Mesendoderm (in vitro differentiated cells): ENCODE data around the gene RPP21. TPM values are rescaled to one million over a fixed set of nuclear protein-coding genes. Genes with fewer than 3 reads are reported as not detected.

Experiments used
- DNase-seq: peaks from one replicate; pipeline ENCODE4 v3.0.0; 2013
- H2AK5ac ChIP-seq: 2 replicates; pipeline ENCODE4 v1.6.1; 2013; ENCODE audit warnings: low read length, inconsistent platforms
- H2BK120ac ChIP-seq: 2 replicates; pipeline ENCODE4 v1.6.1; 2013; ENCODE audit warnings: low read depth, mild to moderate bottlenecking, low read length, moderate library complexity, mixed read lengths
- H2BK15ac ChIP-seq: replicated peaks from 2 replicates; pipeline ENCODE4 v1.6.1; 2013; ENCODE audit warnings: low read depth, mild to moderate bottlenecking, moderate library complexity
- H2BK5ac ChIP-seq: 2 replicates; pipeline ENCODE4 v1.6.1; 2013; ENCODE audit warnings: low read length, inconsistent platforms
- H3K18ac ChIP-seq: 2 replicates; pipeline ENCODE4 v1.6.1; 2013; ENCODE audit warnings: mild to moderate bottlenecking, low read length, mixed read lengths
- H3K23ac ChIP-seq: one replicate; pipeline ENCODE4 v1.6.1; 2013; ENCODE audit warnings: low read length
- H3K27ac ChIP-seq: 2 replicates; pipeline ENCODE4 v1.5.1; 2013; ENCODE audit warnings: low read depth, mild to moderate bottlenecking, inconsistent platforms, low read length, moderate library complexity
- H3K27me3 ChIP-seq: 2 replicates; pipeline ENCODE4 v1.6.1; 2013; ENCODE audit warnings: low read length, control low read depth, mild to moderate bottlenecking, inconsistent platforms; ENCODE audit not compliant: insufficient read depth, poor library complexity
- H3K36me3 ChIP-seq: 2 replicates; pipeline ENCODE4 v1.6.1; 2013; ENCODE audit warnings: low read length, inconsistent platforms; ENCODE audit not compliant: control insufficient read depth, insufficient read depth
- H3K4ac ChIP-seq: one replicate; pipeline ENCODE4 v1.6.1; 2013; ENCODE audit warnings: low read depth, mild to moderate bottlenecking, low read length, moderate library complexity
- H3K4me1 ChIP-seq: 2 replicates; pipeline ENCODE4 v1.6.1; 2013; ENCODE audit warnings: low read depth, low read length, inconsistent platforms; ENCODE audit not compliant: control insufficient read depth
- H3K4me2 ChIP-seq: 2 replicates; pipeline ENCODE4 v1.6.1; 2013; ENCODE audit warnings: low read length
- H3K4me3 ChIP-seq: 2 replicates; pipeline ENCODE4 v1.5.1; 2013; ENCODE audit warnings: mild to moderate bottlenecking, low read length
- H3K56ac ChIP-seq: one replicate; pipeline ENCODE4 v1.6.1; 2013; ENCODE audit warnings: low read length
- H3K79me1 ChIP-seq: 2 replicates; pipeline ENCODE4 v1.6.1; 2013; ENCODE audit warnings: low read length, inconsistent platforms
- H3K79me2 ChIP-seq: 2 replicates; pipeline ENCODE4 v1.6.1; 2013; ENCODE audit warnings: mild to moderate bottlenecking, low read length; ENCODE audit not compliant: control insufficient read depth, insufficient read depth
- H3K9ac ChIP-seq: 2 replicates; pipeline ENCODE4 v1.6.1; 2013; ENCODE audit warnings: low read length, inconsistent platforms
- H4K5ac ChIP-seq: one replicate; pipeline ENCODE4 v1.6.1; 2013; ENCODE audit warnings: low read length
- H4K8ac ChIP-seq: one replicate; pipeline ENCODE4 v1.6.1; 2013; ENCODE audit warnings: low read depth, mild to moderate bottlenecking, control low read depth, low read length, moderate library complexity
- WGBS: extraction: QIAGEN DNeasy Blood & Tissue Kit; methylation state at CpG from one replicate; pipeline ENCODE4 v1.1.7; 2013; ENCODE audit warnings: low lambda C conversion rate, missing lambda C conversion rate; ENCODE audit not compliant: insufficient coverage; ENCODE audit errors: extremely low coverage; 5-methylcytosine and 5-hydroxymethylcytosine counted together
- polyA plus RNA-seq, 2 experiments: library from polyadenylated mRNA; stranded (reverse); fragments of 200-250 nt; gene quantifications; one replicate each; pipeline ENCODE4 v1.2.3, GENCODE V29; 2013

Gene RPP21
- polyA plus RNA-seq (2013, experiment 1 of 2) = 141 TPM
- polyA plus RNA-seq (2013, experiment 2 of 2) = 138 TPM

GRCh38 chr6:30344868-30345671 lies at the start of gene RPP21:
RPP21 (plus strand) TSS chr6:30345156; CDS start chr6:30345172, 16 bp downstream.
- Histone ChIP-seq H2BK5ac (peak within 1 kb of the TSS; percentile 79), H3K4me1 (peaks cover 2% of the 10 kb centered on the region), H3K4me2 (peak within 1 kb of the TSS; percentile 48), H2BK15ac (no peak within 1 kb of the TSS), H3K56ac (peak within 1 kb of the TSS; percentile 96), H4K5ac (no peak within 1 kb of the TSS), H3K27ac (no peak within 1 kb of the TSS), H3K18ac (peak within 1 kb of the TSS; percentile 20), H3K9ac (peak within 1 kb of the TSS; percentile 90), H3K79me2 (no peaks in the 10 kb centered on the region), H3K27me3 (no peaks in the 10 kb centered on the region), H3K4ac (peak within 1 kb of the TSS; percentile 75), H3K23ac (no peak within 1 kb of the TSS), H3K36me3 (peaks cover 7% of the 10 kb centered on the region), H3K4me3 (peak within 1 kb of the TSS; percentile 87), H4K8ac (no peak within 1 kb of the TSS), H2AK5ac (no peak within 1 kb of the TSS), H2BK120ac (no peak within 1 kb of the TSS), H3K79me1 (peaks cover 8% of the 10 kb centered on the region)
- WGBS = no CpG with 5 or more reads among the region's 64 CpGs
- peak; percentile 91 for DNase-seq

- Histone ChIP-seq H3K79me1 (no peaks in the 10 kb centered on the region), H3K18ac (no peak overlapping the region), H3K4me2 (no peak overlapping the region), H3K36me3 (peaks cover 17% of the 10 kb centered on the region), H3K79me2 (no peaks in the 10 kb centered on the region), H2BK120ac (no peak overlapping the region), H2BK15ac (no peak overlapping the region), H2BK5ac (no peak overlapping the region), H3K9ac (no peak overlapping the region), H3K23ac (no peak overlapping the region), H4K5ac (no peak overlapping the region), H4K8ac (no peak overlapping the region), H2AK5ac (no peak overlapping the region), H3K27me3 (no peaks in the 10 kb centered on the region), H3K27ac (no peak overlapping the region), H3K4ac (no peak overlapping the region), H3K4me3 (no peak overlapping the region), H3K4me1 (no peaks in the 10 kb centered on the region), H3K56ac (no peak overlapping the region)
- no CpG with 5 or more reads among the region's 2 CpGs for WGBS
- DNase-seq = no peak
Observed at GRCh38 chr6:30295837-30296236, 49.1 kb upstream of the RPP21 start.

GRCh38 chr6:30304002-30304401 lies 41.0 kb upstream of the RPP21 start:
- Histone ChIP-seq H2AK5ac (no peak overlapping the region), H3K79me2 (peaks cover 23% of the 10 kb centered on the region), H3K18ac (no peak overlapping the region), H3K36me3 (peaks cover 2% of the 10 kb centered on the region), H2BK5ac (no peak overlapping the region), H3K79me1 (peaks cover 32% of the 10 kb centered on the region), H3K27me3 (no peaks in the 10 kb centered on the region), H3K9ac (no peak overlapping the region), H4K8ac (no peak overlapping the region), H2BK120ac (no peak overlapping the region), H4K5ac (no peak overlapping the region), H3K23ac (no peak overlapping the region), H3K4me3 (no peak overlapping the region), H3K4me2 (no peak overlapping the region), H3K4ac (no peak overlapping the region), H3K27ac (no peak overlapping the region), H2BK15ac (no peak overlapping the region), H3K4me1 (no peaks in the 10 kb centered on the region), H3K56ac (no peak overlapping the region)
- WGBS = no CpG with 5 or more reads among the region's 2 CpGs
- DNase-seq = no peak

- no peaks in the 10 kb centered on the region for H3K4me1 ChIP-seq
- H3K18ac ChIP-seq = no peak overlapping the region
- no peak overlapping the region for H3K4me3 ChIP-seq
- H2AK5ac ChIP-seq = no peak overlapping the region
- no peak overlapping the region for H3K23ac ChIP-seq
- no peak overlapping the region for H3K27ac ChIP-seq
- no CpG with 5 or more reads among the region's 3 CpGs for WGBS
- H3K27me3 ChIP-seq = peaks cover 1% of the 10 kb centered on the region
- H3K79me1 ChIP-seq = peaks cover 37% of the 10 kb centered on the region
- H2BK120ac ChIP-seq = no peak overlapping the region
- H3K79me2 ChIP-seq = peaks cover 65% of the 10 kb centered on the region
- H3K36me3 ChIP-seq = peaks cover 7% of the 10 kb centered on the region
- H3K4me2 ChIP-seq = no peak overlapping the region
- no peak overlapping the region for H3K56ac ChIP-seq
- no peak overlapping the region for H2BK5ac ChIP-seq
- no peak overlapping the region for H4K5ac ChIP-seq
- no peak overlapping the region for H3K4ac ChIP-seq
- no peak overlapping the region for H3K9ac ChIP-seq
- H4K8ac ChIP-seq = no peak overlapping the region
- no peak overlapping the region for H2BK15ac ChIP-seq
- peak; percentile 18 for DNase-seq
Observed at GRCh38 chr6:30311101-30311500, 33.9 kb upstream of the RPP21 start.

GRCh38 chr6:30311671-30312070 lies 33.3 kb upstream of the RPP21 start:
- no CpG with 5 or more reads among the region's 1 CpG for WGBS
- Histone ChIP-seq H3K27ac (no peak overlapping the region), H4K8ac (no peak overlapping the region), H2AK5ac (no peak overlapping the region), H3K36me3 (peaks cover 7% of the 10 kb centered on the region), H2BK5ac (no peak overlapping the region), H3K79me1 (peaks cover 36% of the 10 kb centered on the region), H2BK120ac (no peak overlapping the region), H3K56ac (no peak overlapping the region), H3K27me3 (peaks cover 1% of the 10 kb centered on the region), H3K4me3 (no peak overlapping the region), H4K5ac (no peak overlapping the region), H3K79me2 (peaks cover 68% of the 10 kb centered on the region), H3K18ac (no peak overlapping the region), H2BK15ac (no peak overlapping the region), H3K23ac (no peak overlapping the region), H3K4me2 (no peak overlapping the region), H3K4me1 (no peaks in the 10 kb centered on the region), H3K4ac (no peak overlapping the region), H3K9ac (no peak overlapping the region)
- no peak for DNase-seq
